GM21825 (cell line): ENCODE measurements around the gene TMEM132E.
"Not testable (repeated sequence)": the region's sequence is repeated elsewhere in the genome, so short reads cannot be mapped to it uniquely, and the experiment has no call there.

Source experiments
- ATAC-seq: cut with Tn5 transposase; IDR thresholded peaks from one replicate; pipeline ENCODE4 v1.9.1; 2021; ENCODE audit warnings: mild to moderate bottlenecking, moderate library complexity; ENCODE audit not compliant: unreplicated experiment

TMEM132E gene, protein sequence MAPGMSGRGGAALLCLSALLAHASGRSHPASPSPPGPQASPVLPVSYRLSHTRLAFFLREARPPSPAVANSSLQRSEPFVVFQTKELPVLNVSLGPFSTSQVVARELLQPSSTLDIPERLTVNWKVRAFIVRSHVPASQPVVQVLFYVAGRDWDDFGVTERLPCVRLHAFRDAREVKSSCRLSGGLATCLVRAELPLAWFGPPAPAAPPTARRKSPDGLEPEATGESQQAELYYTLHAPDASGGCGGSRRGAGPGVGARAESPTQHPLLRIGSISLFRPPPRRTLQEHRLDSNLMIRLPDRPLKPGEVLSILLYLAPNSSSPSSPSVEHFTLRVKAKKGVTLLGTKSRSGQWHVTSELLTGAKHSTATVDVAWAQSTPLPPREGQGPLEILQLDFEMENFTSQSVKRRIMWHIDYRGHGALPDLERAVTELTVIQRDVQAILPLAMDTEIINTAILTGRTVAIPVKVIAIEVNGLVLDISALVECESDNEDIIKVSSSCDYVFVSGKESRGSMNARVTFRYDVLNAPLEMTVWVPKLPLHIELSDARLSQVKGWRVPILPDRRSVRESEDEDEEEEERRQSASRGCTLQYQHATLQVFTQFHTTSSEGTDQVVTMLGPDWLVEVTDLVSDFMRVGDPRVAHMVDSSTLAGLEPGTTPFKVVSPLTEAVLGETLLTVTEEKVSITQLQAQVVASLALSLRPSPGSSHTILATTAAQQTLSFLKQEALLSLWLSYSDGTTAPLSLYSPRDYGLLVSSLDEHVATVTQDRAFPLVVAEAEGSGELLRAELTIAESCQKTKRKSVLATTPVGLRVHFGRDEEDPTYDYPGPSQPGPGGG (N-terminal part only)

GRCh38 chr17:34579017-34579946 is at the start of gene TMEM132E:
Gene TMEM132E, plus strand, starts transcription at chr17:34579582. Its CDS starts 1,495 bp downstream, at chr17:34581077.
- ATAC-seq, result no peak

DNA sequence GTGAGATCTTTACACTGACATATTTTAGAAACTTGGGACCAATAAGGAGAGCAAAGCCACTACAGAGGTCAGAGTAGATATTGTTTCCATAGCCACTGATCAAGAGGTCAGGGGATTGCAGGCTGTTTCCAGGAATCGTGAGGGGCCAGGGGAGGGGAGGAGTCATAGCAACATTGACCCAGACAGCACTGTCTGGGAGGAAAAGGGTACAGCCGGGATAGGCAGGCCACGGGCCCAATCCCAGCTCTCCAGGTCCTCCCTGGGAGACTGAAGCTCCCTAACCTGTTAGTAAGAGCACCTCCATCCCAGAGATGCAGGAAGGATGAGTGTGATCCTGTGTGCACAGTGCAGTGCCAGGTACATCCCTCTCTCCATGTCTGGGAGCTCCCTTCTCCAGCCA is 48.5 kb upstream of the TMEM132E start:
- ATAC-seq, result no peak

GRCh38 chr17:34532281-34533065 is 46.9 kb upstream of the TMEM132E start:
- ATAC-seq, result no peak

DNA sequence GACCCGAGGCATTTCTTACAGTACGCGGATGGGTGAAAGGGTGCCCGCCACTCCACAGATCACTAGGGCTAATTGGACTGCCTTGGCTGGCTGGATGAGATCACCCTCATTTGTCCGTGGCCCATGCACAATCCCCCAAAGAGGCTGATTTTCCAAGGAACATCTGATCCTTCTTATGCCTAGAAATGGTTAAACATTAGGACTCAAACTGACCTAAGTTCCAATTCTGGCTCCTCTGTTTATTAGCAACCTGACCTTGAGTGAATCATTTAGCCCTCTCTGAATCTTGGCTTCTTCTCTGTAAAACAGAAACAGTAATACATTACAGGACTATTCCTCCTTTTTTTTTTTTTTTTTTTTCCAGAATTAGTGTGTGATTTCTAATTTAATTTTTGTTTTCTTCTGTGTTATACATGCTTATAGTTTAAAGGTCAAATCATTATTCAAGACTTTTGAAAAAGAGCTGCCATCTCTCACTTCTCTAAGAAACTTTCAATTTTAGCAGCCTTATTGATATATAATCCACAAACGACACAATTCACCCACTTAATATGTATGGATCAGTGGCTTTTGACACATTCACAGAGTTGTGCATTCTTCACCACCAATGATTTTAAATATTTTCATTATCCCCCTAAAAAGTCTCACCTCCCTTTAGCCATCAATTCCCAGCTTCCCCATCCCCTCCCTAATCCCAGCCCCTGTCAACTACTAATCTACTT is 45.4 kb upstream of the TMEM132E start:
- ATAC-seq, result no peak

DNA sequence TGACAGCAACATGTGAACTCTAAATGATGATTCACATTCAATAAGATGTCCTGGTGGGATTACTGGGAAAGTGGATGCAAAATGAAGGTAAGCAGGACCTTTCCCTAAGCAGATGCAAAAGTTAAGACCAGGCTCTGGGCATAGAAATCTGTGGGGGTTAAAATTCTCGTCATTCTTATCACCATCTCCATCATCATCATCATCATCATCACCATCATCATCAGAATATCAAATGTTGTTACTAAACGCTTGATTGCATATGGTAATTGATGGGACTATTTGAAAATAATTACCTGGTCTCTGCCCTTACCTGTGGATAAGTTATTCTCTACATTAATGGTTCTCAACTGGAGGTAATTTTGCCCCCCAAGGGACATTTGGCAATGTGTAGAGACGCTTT is 41.9 kb upstream of the TMEM132E start:
- ATAC-seq, result no peak

DNA sequence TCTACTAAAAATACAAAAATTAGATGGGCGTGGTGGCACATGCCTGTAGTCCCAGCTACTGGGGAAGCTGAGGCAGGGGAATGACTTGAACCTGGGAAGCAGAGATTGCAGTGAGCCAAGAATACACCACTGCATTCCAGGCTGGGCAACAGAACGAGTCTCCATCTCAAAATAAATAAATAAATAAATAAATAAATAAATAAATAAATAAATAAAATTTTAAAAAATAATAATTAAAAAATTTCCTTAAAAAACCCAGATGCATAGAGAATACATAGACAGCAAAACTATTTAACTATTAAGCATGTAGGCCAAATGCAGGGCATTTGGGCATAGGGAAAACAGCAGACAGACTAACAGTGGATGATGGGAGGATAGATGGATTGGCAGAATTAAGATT is 40.8 kb upstream of the TMEM132E start:
- not testable (repeated sequence) for ATAC-seq

GRCh38 chr17:34539881-34540280 is 39.5 kb upstream of the TMEM132E start:
- no peak for ATAC-seq

DNA sequence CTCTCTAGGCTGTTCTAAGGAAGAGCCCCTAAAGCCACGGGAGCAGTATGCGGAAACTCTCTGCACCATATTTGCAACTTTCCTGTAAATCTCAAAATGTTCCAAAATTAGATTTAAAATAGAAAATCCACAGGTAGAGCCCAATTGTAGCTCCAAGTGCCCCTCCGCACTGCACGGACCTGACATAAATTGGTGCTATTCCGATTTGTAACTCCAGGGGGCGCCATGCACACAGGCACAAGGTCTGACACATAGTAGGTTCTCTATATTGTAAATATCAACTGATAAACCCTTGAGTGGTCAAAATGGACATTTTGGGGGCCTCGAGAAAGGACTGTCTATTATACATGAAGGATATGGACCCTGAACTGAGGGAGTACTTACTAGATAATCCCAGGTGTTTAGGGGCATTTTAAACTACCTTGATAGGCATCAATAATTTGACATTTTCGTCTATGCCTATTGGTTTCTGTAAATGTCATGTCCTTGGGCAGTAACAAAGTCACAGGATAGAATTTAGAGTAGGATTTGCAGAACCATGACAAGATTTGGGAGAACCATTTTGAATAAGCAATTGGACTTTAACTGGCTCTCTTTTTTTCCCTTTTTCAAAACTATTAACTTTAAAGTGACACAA is 36.6 kb upstream of the TMEM132E start:
- ATAC-seq, result no peak

GRCh38 chr17:34547453-34548063 is 31.8 kb upstream of the TMEM132E start:
- ATAC-seq, result no peak

DNA sequence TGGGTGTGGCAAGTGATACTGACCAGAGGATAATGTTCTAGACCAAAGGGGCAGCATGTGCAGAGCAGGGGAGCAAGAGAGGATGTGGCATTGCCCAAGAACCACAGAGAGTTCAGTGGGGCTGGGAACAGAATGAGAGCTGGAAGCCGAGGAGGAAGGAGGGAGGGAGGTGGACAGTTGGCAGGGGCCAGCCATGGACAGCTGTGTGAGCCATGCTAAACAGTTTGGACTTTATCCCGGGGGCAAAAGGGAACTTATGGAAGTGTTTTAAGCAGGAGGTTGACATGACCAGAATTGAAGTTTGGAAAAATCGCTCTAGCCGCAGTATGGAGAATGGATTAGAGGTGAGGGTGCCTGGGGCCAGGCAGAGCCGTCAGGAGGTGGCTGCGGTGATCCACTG is 29.4 kb upstream of the TMEM132E start:
- no peak for ATAC-seq

GRCh38 chr17:34553907-34554306 is 25.5 kb upstream of the TMEM132E start:
- no peak for ATAC-seq

DNA sequence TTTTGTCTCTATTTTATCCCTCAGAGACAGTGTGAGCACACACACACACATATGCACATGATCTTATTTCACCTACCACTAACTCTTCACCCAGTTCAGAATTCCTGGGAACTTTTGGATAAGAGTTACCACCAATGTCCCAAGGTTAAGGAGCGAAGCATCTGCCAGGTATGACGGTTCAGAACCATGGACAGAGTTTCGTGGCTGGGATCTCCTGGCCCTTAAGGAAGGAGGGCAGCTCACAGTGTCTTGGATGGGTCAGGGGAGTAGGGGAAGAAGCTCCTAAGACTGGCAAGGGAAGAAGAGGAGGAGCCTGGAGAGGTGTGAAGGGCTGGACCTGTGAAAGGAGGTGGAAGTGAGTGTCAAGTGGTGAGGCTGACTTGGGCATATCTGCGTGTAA is 23.0 kb upstream of the TMEM132E start:
- no peak for ATAC-seq

- no peak for ATAC-seq
Observed at GRCh38 chr17:34556931-34557330, 22.5 kb upstream of the TMEM132E start.

GRCh38 chr17:34561328-34561727 is 18.1 kb upstream of the TMEM132E start:
- ATAC-seq, result no peak

GRCh38 chr17:34562387-34562786 is 17.0 kb upstream of the TMEM132E start:
- ATAC-seq, result no peak

GRCh38 chr17:34565713-34566112 is 13.7 kb upstream of the TMEM132E start:
- ATAC-seq, result no peak

- no peak for ATAC-seq
Observed at GRCh38 chr17:34566201-34566600, 13.2 kb upstream of the TMEM132E start.

- no peak for ATAC-seq
Observed at GRCh38 chr17:34566873-34567272, 12.5 kb upstream of the TMEM132E start.
